HG03066 (cell line): Measurements from ENCODE around the gene BCL2L14.

Source experiments
- ATAC-seq: cut with Tn5 transposase; IDR thresholded peaks from one replicate; pipeline ENCODE4 v1.9.1; 2021; ENCODE audit warnings: low read depth; ENCODE audit not compliant: unreplicated experiment

BCL2L14 gene, protein sequence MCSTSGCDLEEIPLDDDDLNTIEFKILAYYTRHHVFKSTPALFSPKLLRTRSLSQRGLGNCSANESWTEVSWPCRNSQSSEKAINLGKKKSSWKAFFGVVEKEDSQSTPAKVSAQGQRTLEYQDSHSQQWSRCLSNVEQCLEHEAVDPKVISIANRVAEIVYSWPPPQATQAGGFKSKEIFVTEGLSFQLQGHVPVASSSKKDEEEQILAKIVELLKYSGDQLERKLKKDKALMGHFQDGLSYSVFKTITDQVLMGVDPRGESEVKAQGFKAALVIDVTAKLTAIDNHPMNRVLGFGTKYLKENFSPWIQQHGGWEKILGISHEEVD

DNA sequence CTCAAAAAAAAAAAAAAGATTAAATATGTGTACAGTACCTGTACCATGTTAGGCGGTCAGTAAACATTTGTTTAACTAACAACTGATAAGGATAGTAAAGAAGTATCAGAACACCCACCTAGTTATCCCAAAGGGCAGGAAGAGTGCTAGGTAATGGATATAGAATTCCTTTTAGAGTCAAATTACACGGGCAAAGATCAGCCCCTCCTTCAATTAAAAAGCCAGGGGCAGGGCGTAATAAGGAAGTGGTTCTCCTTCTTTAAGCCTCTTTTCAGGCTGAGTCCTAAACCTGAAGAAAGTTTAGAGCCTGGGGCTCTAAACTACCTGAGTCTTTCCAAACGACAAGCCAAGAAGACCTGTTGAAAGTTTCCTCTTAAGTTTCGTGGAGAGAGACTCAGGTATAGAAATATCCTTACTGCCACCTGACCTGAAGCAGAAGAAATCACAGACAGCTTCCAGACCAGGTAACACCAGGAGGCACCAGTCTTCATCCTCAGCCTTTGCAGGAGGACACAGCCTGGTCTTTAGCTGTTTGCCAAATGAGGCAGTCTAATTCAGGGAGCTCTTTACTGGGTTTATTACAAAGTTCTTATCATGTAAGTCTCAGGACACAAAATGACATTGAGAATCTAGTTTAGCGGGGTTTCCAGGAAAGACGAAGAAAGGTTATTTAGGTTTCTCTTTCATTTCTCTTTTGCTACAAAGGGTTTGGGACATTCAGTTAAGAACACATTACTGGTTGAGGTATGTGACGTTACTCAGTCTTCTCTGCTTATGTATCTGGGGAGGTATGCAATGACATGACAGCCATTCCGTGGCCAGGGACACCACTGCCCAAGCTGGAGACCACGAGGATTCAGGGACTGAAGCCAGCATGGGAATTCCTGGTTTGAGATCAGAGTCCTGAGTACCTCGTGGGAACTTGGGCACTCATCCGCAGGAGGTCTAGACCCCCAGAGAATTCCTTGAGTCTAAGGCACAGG lies at the start of gene BCL2L14:
TSS of gene BCL2L14 (plus strand) at position 266 of the 983 bp plus-strand sequence. CDS start 8,367 bp downstream, outside the sequence.
- no peak for ATAC-seq

DNA sequence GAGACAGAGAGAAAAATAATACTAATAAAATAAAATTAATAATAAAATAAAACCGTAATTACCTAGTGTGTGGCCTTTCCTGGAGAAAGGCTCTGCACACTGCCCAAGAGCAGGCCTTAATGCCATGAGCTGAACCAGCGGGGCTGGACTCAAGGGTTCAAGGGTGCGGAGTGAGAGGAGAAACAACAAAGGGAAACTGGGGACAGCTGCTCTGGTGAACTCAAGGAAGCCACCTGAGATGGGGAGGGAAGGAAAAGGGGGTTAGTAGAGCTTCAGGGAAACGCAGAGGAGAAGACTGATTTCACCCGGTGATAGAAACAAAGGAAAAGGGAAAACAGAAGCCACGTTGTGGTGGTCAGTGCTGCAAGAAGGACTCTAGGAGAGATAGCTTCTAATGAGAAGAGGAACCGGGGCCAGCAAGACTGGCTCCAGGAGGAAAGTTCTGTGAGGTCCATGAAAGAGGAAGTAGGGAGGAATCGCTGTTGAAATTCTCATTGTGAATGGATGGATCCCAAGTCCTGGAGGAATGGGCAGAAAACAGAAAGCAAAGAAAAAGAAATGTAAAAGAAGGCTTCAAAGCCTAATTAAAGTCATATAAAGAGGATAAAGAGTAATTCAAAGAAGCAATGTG lies 48.3 kb upstream of the BCL2L14 start:
- no peak for ATAC-seq

DNA sequence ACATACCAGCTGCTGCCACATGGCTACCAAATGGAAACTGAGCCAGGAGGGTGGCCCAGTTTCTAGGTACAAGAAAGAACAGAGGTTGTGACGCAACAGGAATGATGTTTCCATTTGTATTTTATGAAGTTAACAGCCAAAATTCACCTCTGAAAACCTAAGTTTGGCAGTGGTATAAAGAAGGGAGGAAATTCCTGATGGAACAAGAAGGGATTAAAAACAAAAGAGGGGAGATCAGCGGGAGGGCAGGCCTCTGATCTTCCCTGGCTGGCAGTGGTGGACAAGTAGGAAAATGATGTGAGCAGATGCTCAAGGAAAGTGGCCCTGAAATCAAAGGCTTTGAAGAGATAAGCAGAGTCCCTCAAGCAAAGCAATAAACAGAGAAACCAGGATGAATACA lies 47.3 kb upstream of the BCL2L14 start:
- ATAC-seq = no peak

DNA sequence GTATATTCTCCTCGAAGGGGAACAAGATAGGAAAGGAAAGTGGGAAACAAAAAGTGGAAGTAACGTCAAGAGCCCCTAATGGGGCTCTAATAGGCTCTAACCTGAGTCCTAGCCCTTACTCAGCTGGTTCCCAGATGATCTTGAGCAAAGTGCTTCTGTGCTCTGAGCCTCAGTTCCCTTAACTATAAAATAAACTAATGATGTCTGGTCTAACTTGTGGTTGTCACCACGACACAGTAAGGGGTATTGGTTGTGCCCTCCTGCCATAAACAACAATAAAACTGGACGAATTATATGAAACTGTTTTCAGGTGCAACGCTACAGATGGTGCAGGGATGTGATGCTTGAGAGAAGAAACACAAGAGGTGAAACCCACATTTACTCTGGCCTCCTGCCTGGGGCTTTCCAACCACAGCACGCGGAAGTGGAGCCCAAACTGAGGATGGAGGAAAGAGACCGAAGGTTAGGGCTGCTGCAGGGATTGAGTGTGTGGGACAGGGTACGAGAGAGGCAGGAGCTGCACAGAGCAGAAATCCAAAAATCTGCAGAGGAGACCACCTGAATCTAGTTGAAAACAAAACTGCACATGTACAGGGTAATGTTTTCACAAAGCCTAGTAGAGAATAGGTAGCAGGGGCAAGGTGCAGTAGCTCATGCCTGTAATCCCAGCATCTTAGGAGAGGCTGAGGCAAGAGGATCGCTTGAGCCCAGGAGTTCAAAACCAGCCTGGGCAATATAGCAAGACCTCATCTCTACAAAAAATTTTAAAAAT lies 45.6 kb upstream of the BCL2L14 start:
- peak; percentile 95 for ATAC-seq

DNA sequence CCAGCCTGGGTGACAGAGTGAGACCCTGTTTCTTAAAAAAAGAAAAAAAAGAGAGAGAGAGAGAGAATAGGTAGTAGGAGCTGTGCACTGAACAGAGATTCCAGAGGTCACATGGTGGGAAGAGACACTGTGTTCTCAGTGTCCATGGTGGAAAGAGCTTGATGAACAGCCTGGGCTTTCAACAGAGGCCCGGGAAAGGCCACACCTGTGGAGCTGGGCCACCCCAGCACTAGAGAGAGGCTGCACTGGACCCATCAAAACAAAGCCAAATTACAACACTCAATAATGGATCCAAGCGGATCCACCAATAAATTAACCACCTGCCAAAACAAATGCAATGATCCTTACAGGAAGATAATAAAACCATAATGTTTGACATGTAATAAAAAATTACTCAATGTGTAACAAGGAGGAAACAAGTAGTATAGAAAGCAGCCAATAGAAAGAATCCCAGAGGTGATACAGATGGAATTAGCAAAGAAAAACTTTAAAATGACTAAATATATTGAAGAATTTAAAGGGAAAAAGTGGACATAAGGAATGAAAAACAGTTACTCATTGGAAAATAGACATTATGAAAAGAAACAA lies 44.8 kb upstream of the BCL2L14 start:
- no peak for ATAC-seq

DNA sequence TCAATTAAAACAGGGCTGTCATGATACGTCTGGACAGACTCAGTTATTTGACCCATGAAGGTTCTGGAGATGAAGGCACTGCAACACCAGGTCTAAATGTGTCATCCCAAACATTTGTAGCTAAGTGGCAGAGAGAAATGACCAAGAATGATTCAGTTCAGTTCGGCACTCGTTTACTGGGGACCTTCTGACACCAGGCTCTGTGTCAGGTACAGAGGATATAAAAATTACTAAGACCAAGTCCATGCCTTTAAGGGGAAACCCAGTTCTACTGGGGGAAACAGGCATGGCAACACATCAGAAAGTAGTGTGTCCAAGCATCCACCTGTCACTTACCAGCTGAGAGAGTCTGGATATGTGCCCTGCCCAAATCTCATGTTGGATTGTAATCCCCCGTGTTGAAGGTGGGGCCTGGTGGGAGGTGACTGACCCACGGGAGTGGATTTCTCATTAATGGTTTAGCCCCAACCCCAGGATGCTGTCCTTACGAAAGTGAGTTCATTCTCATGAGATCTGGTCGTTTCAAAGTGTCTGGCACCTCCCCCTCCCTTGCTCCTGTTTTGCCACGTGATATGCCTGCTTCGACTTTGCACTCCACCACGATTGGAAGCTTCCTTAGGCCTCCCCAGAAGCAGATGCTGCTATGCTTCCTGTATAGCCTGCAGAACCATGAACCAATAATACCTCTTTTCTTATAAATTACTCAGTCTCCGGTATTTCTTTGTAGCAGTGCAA lies 41.9 kb upstream of the BCL2L14 start:
- ATAC-seq = no peak

DNA sequence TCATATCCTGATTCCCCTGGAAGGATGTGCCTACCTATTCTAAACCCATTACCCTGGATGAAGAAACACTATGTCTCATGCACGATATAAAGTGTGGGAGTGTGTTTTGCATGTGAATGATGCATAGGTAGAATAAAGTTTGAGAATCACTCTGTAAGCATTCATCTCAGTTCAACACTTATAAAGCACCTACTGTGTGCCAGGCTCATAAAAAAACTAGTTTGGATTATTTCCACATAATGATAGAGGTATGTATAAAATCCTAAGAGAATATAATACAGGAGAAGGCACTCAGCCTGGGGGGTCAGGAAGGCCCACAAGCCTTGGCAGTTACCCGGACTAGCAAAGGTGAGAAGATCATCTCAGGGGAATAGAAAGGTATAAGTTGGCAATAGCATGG lies 41.1 kb upstream of the BCL2L14 start:
- no peak for ATAC-seq

DNA sequence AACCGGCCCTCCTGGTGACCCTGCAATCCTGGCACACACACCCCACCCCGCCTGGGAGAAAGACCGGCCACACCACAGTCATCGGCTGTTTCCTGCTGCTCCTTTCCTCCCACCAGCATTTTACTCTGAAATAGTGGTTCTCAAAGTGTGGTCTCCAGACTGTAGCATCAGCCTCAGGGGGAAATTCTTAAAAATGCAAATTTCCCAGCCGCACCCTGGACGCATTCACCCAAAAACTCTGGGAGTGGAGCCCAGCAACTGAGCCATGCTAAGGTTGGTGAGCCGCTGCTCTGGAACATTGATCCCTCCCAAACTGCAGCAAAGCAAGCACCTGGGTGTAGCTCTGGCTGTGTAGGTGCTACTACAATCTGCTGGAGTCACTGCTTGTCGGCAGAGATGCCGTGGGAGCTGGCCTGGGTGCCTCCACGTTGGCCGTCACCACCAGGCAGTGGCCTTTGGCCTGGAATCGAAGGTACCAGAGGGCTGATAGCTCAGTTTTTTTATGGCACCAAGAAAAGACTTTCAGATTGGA lies 38.4 kb upstream of the BCL2L14 start:
- ATAC-seq = no peak

DNA sequence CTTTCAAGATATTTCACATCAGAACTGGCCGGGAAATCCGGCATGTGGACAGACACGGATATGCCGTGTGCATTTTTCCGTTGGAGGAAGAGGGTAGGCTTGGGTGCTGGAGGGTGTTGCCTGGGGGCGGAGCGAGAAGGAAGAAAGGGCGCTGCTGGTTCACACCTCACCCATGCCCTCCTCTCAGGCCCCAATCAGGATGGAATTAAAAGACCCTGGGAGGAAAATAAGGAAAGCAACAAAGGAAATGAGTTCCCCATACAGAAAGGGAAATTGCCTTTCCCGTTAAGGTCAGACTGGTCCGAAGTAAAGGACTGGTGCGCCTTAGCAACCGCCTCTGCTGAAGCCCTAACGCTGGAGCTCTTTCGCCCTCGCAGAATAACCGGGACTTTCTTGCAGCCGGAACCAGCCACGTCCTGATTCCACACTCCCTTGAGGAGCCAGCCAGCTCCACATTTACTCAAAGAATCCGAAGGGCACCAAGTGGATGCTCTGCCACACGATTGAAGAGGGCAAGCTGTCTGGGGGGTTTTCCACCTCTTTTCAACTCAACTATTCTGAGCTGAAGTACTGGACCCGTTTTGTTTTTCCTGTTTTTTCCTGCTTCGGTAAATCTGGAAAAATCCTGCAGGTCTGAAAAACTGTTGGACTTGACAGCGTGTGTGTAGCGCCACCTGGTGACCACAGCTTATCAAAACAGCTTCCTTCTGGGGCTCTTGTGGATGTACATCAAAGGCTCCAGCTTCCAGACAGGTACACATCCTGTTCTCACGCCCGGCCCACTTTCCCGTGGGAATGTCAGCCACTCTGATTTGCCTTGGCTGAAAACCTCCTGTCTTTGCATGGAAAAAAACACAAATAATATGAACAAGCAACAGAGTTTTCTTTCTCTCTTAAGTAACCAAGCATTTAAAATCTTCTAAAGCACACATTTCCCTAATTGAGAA lies 37.6 kb upstream of the BCL2L14 start:
- no peak for ATAC-seq

DNA sequence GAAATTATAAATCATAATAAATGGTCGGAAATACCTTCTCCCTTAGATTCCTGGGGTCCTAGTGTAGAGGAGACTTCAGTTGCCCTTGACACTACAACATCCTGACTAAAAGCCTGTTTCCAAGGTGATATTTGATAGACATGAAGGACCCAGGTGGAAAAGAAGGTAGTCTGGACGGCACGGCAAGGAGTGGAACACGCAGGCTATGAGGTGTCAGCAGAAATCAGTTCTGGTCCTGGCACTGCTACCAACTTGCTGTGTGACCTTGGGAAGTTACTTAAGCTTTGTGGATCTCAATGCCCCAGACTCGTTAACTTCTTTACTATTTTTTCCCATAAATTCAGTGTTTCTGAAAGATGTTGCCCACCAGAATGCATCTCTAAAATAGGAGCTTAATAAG lies 36.9 kb upstream of the BCL2L14 start:
- ATAC-seq = no peak

DNA sequence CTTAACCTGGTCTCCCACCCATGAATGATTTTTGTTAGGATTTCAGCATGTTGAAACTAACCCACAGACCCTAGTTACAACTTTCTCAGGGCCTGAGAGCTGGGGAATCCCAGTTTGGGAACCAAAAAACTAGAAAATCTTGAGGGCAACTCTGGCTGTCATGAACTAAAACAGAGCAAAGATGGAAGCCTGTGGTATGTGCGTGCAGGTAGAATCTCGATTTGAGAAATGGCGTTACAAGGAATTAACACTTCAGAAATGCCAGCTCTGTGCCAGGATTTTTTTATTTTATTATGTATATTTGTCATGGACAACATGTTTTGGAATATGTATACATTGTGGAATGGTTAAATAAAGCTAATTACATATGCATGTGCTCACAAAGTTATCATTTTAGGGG lies 36.4 kb upstream of the BCL2L14 start:
- ATAC-seq = no peak

DNA sequence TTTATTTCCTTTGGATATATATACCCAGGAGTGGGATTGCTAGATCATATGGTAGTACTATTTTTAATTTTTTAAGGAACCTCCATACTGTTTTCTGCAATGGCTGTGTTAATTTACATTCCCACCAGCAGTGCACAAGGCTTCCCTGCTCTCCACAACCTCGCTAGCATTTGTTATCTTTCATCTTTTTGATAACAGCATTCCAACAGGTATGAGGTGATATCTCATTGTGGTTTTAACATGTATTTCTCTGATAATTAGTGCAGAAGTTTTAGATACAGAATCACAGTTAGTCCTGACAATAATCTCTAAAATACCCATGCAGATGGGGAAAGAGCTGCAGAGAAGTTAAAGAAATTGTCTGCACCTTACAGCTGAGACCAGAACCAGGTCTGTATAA lies 35.5 kb upstream of the BCL2L14 start:
- no peak for ATAC-seq

DNA sequence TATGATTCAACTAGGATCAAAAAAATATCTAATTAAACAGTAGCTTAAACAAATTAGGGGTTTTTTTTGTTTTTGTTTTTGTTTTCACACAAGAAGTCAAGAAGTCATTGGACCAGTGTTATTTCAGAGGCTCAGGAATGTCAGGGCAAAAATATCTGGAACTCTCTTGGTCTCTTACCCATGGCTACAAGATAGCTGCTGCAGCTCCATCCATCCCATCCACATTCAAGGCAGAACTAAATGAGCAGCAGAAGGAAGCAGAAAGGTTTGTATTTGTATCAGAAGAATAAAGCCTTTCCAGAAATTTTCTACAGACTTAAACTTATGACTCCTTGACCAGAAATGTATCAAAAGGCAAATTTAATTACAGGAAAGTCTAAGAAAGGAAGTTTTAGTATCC lies 33.8 kb upstream of the BCL2L14 start:
- no peak for ATAC-seq

DNA sequence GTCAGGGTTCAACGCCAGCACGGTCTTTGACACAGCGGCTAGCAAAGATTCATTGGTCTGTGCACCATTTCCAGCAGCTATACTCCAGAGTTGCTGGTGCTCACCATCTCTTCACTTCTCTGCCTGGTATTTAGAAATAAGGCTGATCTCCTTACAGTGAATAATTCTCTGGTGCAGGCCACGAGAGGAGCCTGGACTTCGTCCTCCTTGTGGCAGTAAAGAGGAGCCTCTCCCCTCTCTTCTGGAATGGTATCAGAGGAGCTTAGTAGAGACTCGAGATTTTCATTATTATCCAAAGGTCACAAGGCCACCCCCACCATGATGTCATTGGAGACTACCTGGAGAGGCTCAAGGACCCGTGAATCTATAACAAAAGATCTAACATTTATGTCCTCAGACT lies 30.8 kb upstream of the BCL2L14 start:
- ATAC-seq = no peak

DNA sequence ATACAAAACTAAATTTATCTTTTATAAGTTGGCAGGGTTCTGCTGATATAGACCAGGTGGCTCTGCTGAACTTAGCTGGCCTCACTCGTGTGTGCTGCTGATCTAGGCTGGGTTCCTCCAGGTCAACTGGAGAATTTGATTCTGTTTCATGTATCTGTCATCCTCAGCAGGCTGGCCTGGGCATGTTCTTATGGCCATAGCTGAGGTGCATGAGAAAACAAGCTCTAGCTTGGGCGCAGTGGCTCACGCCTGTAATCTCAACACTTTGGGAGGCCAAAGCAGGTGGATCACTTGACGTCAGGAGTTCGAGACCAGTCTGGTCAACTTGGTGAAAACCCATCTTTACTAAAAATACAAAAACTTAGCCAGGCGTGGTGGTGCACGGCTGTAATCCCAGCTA lies 24.3 kb upstream of the BCL2L14 start:
- ATAC-seq = no peak

DNA sequence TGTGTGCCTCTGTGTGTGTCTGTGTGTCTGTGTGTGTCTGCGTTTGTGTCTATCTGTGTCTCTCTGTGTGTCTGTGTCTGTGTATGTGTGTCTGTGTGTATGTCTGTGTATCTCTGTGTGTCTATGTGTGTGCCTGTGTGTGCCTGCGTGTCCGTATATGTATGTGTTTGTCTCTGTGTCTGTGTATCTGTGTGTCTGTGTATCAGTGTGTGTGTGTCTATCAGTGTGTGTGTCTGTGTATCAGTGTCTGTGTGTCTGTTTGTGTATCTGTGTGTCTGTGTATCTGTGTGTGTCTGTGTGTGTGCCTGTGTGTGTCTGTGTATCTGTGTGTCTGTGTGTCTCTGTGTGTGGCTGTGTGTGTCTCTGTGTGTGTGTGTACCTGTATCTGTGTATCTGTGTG lies 23.1 kb upstream of the BCL2L14 start:
- no peak for ATAC-seq

DNA sequence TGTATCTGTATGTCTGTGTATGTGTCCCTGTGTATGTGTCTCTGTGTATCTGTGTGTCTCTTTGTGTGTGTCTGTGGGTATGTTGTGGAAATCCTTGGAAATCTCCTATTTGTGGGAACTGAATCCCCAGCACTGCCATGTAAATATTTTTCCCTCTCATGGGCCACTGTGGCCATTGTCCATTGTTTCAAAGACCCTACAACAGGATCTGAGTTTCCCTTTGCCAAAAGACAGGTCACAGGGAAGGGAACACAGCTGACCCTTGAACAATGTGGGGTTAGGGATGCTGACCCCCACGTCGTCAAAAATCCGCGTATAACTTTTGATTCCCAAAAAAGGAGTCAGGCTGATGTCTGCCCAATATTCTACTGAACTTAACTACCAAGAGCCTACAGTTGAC lies 22.5 kb upstream of the BCL2L14 start:
- ATAC-seq = no peak

DNA sequence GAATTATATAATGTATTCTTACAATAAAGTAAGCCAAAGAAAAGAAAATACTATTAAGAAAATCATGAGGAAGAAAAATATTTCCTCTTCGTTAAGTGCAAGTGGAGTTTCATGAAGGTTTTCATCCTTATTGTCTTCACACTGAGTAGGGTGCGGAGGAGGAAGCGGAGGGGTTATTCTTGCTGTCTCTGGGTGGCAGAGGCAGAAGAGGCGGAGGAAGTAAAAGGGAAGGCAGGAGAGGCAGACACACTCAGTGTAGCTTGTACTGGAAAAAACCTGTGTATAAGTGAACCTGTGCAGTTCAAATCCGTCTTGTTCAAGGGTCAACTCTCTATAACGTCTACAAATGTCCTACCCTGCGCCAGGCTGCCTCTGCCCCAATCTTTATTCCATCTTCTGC lies 22.0 kb upstream of the BCL2L14 start:
- ATAC-seq = no peak
